GM19351 (cell line): ENCODE measurements around the gene LSM6.

Experiments used
- ATAC-seq: cut with Tn5 transposase; IDR thresholded peaks from one replicate; pipeline ENCODE4 v1.9.1; 2021; ENCODE audit warnings: mild to moderate bottlenecking, moderate library complexity; ENCODE audit not compliant: unreplicated experiment

LSM6 gene

GRCh38 chr4:146175541-146176453 is at the start of gene LSM6:
TSS of gene LSM6 (plus strand) at chr4:146175718. CDS start at chr4:146182922, 7,204 bp downstream.
- ATAC-seq: peak; percentile 89

GRCh38 chr4:146132445-146132844 is 43.1 kb upstream of the LSM6 start:
- ATAC-seq: peak; percentile 99

- ATAC-seq: no peak
These were observed 40.6 kb upstream of the LSM6 start for GRCh38 chr4:146134761-146135445.

GRCh38 chr4:146135941-146136340 is 39.6 kb upstream of the LSM6 start:
- ATAC-seq: no peak

- no peak for ATAC-seq
These were observed 32.8 kb upstream of the LSM6 start for GRCh38 chr4:146142768-146143167.

- no peak for ATAC-seq
These were observed 31.6 kb upstream of the LSM6 start for GRCh38 chr4:146143888-146144287.

- no peak for ATAC-seq
These were observed 28.6 kb upstream of the LSM6 start for GRCh38 chr4:146146918-146147317.

GRCh38 chr4:146148021-146148420 is 27.5 kb upstream of the LSM6 start:
- ATAC-seq: no peak

GRCh38 chr4:146154057-146154456 is 21.5 kb upstream of the LSM6 start:
- no peak for ATAC-seq

- peak; percentile 47 for ATAC-seq
These were observed 20.3 kb upstream of the LSM6 start for GRCh38 chr4:146155152-146155724.

GRCh38 chr4:146158036-146158745 is 17.3 kb upstream of the LSM6 start:
- ATAC-seq: no peak

GRCh38 chr4:146159384-146160058 is 16.0 kb upstream of the LSM6 start:
- ATAC-seq: peak; percentile 83

- ATAC-seq: no peak
These were observed 14.3 kb upstream of the LSM6 start for GRCh38 chr4:146161243-146161642.

- ATAC-seq: no peak
These were observed 10.3 kb upstream of the LSM6 start for GRCh38 chr4:146165221-146165620.

GRCh38 chr4:146165840-146166239 is 9.7 kb upstream of the LSM6 start:
- ATAC-seq: no peak

GRCh38 chr4:146170149-146170548 is 5.4 kb upstream of the LSM6 start:
- no peak for ATAC-seq

GRCh38 chr4:146176891-146177290 is 1.4 kb downstream of the LSM6 start:
- no peak for ATAC-seq

GRCh38 chr4:146178126-146178525 is 2.6 kb downstream of the LSM6 start:
- ATAC-seq: no peak

GRCh38 chr4:146179784-146180370 is 4.4 kb downstream of the LSM6 start:
- ATAC-seq: no peak

GRCh38 chr4:146182443-146182842 is 6.9 kb downstream of the LSM6 start:
- no peak for ATAC-seq
